GM12878 (cell line): ENCODE results near the gene LRRC58.

Experiments used
- CEBPB ChIP-seq, 2 experiments: fragments of 150-350 bp in 1 of 2; IDR thresholded peaks; 2 replicates each; pipeline ENCODE4 v1.6.1; 2012 to 2014; ENCODE audit warnings: low read depth in 2 of 2, low read length in 2 of 2, borderline replicate concordance in 1 of 2, inconsistent platforms in 1 of 2
- CHD1 ChIP-seq: IDR thresholded peaks from 2 replicates; pipeline ENCODE4 v1.6.1; 2012; ENCODE audit warnings: low read depth, low read length, improper control_type of control experiment
- CHD4 ChIP-seq: fragments of 200-600 bp; sonication (generic); IDR thresholded peaks from 2 replicates; pipeline ENCODE4 v1.6.1; 2016; ENCODE audit warnings: mild to moderate bottlenecking
- CTCF ChIP-seq, 3 experiments: IDR thresholded peaks in 2 of 3; conservative IDR thresholded peaks in 1 of 3; 2 replicates each; pipeline ENCODE4 v1.5.1; 2011; ENCODE audit warnings: low read depth in 3 of 3, low read length in 3 of 3, mild to moderate bottlenecking in 3 of 3, control low read depth in 2 of 3, moderate library complexity in 2 of 3, inconsistent platforms in 1 of 3, mixed read lengths in 1 of 3; ENCODE audit not compliant: control insufficient read depth in 2 of 3, insufficient read depth in 1 of 3; ENCODE audit errors: extremely low read depth in 1 of 3
- EGR1 ChIP-seq, 2 experiments: IDR thresholded peaks; 1 replicate in 1 of 2; 2 replicates in 1 of 2; pipeline ENCODE4 v1.6.1; 2011 to 2012; ENCODE audit warnings: low read depth in 2 of 2, low read length in 2 of 2, borderline replicate concordance in 1 of 2, mild to moderate bottlenecking in 1 of 2, moderate library complexity in 1 of 2
- KDM1A ChIP-seq: fragments of 200-600 bp; sonication (generic); IDR thresholded peaks from 2 replicates; pipeline ENCODE4 v1.6.1; 2016; ENCODE audit warnings: borderline replicate concordance
- MYC ChIP-seq: IDR thresholded peaks from 2 replicates; pipeline ENCODE4 v1.6.1; 2011; ENCODE audit warnings: mild to moderate bottlenecking, low read length, moderate library complexity, inconsistent platforms; ENCODE audit not compliant: insufficient read depth, insufficient replicate concordance, insufficient read length, severe bottlenecking
- NFIC ChIP-seq: IDR thresholded peaks from 2 replicates; pipeline ENCODE4 v1.6.1; 2012; ENCODE audit warnings: low read depth, mild to moderate bottlenecking, inconsistent platforms, low read length, moderate library complexity
- POLR2AphosphoS5 ChIP-seq: IDR thresholded peaks from 2 replicates; pipeline ENCODE4 v1.6.1; 2011; ENCODE audit warnings: mild to moderate bottlenecking, low read length, inconsistent platforms
- SUZ12 ChIP-seq: fragments of 200-600 bp; sonication (generic); IDR thresholded peaks from one replicate; pipeline ENCODE4 v1.6.1; 2018; ENCODE audit warnings: antibody characterized with exemption, mild to moderate bottlenecking; ENCODE audit not compliant: unreplicated experiment
- TCF12 ChIP-seq: IDR thresholded peaks from 2 replicates; pipeline ENCODE4 v1.6.1; 2011; ENCODE audit warnings: low read depth, mild to moderate bottlenecking, low read length
- ZNF384 ChIP-seq: IDR thresholded peaks from 2 replicates; pipeline ENCODE4 v1.6.1; 2012; ENCODE audit warnings: low read depth, mild to moderate bottlenecking, low read length, improper control_type of control experiment, borderline replicate concordance

- no peak for TF ChIP-seq TCF12
- TF ChIP-seq CTCF (IDR thresholded peaks at IDR 0.05 in 2 of 3, conservative IDR thresholded peaks at IDR 0.05 in 1 of 3; ENCODE audit: control insufficient read depth in 2 of 3, extremely low read depth in 1 of 3, insufficient read depth in 1 of 3, low read depth in 3 of 3, low read length in 3 of 3), result no peak
- no peak for TF ChIP-seq NFIC
- TF ChIP-seq POLR2AphosphoS5, result no peak
- no peak for TF ChIP-seq ZNF384
- TF ChIP-seq MYC, result no peak
- TF ChIP-seq CHD4, result no peak
- TF ChIP-seq KDM1A, result no peak
- TF ChIP-seq CEBPB (IDR thresholded peaks at IDR 0.05; ENCODE audit: borderline replicate concordance in 1 of 2, low read depth in 2 of 2, low read length in 2 of 2), result no peak
- TF ChIP-seq SUZ12, result no peak
- TF ChIP-seq EGR1 (IDR thresholded peaks at IDR 0.05; ENCODE audit: borderline replicate concordance in 1 of 2, low read depth in 2 of 2, low read length in 2 of 2), result no peak
- no peak for TF ChIP-seq CHD1
Measured at GRCh38 chr3:120304616-120305015, 44.5 kb downstream of the LRRC58 start.
